Mucosa of descending colon (tissue), 3 donors: ENCODE results near the gene KLHL35. TPM values are rescaled to one million over a fixed set of nuclear protein-coding genes. Genes with fewer than 3 reads are reported as not detected.

ENCODE experiments used
- ATAC-seq: fragments of 200-7000 bp; cut with Tn5 transposase; one replicate; pipeline ENCODE4 v1.9.1; 2020; ENCODE audit warnings: mild to moderate bottlenecking, moderate library complexity
- DNase-seq, 3 donors: peaks; one replicate each; pipeline ENCODE4 v3.0.0-alpha.2; 2020
- H3K36me3 ChIP-seq: fragments of 200-600 bp; one replicate; pipeline ENCODE4 v1.8.0; 2021; ENCODE audit warnings: low read depth, mild to moderate bottlenecking
- H3K4me1 ChIP-seq: fragments of 200-600 bp; one replicate; pipeline ENCODE4 v1.8.0; 2021; ENCODE audit warnings: low read depth, mild to moderate bottlenecking
- H3K4me3 ChIP-seq: fragments of 200-600 bp; one replicate; pipeline ENCODE4 v1.8.0; 2021; ENCODE audit warnings: mild to moderate bottlenecking
- H3K9me3 ChIP-seq: fragments of 200-600 bp; one replicate; pipeline ENCODE4 v1.8.0; 2021; ENCODE audit warnings: mild to moderate bottlenecking
- intact Hi-C, 2 donors: fragments of 100-400 bp; cut with DNase I in 1 of 2; cut with micrococcal nuclease in 1 of 2; formaldehyde crosslinking; loops; one replicate each; pipeline versions ENCODE4 v1.11.0 to v1.11.1; 2022; cut with DNase I, micrococcal nuclease
- total RNA-seq, 3 donors: library from RNA; stranded (reverse); fragmentation: NEBNext Ultra II Directional in 2 of 3; extraction: Animal tissue kit (Norgen Biotek cat#: 25700) in 2 of 3; gene quantifications; one replicate each; pipeline versions ENCODE4 v1.2.1 to v1.2.4, GENCODE V29; 2021 to 2023
- TF ChIP-seq, protein P1 (sequence below): fragments of 200-600 bp; IDR thresholded peaks from one replicate; pipeline ENCODE4 v1.8.0; 2022; ENCODE audit warnings: antibody characterized with exemption, mild to moderate bottlenecking
- donor health status: DM: no; HTN: no; CAD: no; lungs with moderate emphysema.
- donor health status: DM: no; HTN: no; CAD: no.
- donor health status: DM: no; HTN: yes; CAD: no.

Gene KLHL35
- total RNA-seq, 3 donors from 2014 or later, result 0.25 to 1.7 (median 0.49) TPM

DNA sequence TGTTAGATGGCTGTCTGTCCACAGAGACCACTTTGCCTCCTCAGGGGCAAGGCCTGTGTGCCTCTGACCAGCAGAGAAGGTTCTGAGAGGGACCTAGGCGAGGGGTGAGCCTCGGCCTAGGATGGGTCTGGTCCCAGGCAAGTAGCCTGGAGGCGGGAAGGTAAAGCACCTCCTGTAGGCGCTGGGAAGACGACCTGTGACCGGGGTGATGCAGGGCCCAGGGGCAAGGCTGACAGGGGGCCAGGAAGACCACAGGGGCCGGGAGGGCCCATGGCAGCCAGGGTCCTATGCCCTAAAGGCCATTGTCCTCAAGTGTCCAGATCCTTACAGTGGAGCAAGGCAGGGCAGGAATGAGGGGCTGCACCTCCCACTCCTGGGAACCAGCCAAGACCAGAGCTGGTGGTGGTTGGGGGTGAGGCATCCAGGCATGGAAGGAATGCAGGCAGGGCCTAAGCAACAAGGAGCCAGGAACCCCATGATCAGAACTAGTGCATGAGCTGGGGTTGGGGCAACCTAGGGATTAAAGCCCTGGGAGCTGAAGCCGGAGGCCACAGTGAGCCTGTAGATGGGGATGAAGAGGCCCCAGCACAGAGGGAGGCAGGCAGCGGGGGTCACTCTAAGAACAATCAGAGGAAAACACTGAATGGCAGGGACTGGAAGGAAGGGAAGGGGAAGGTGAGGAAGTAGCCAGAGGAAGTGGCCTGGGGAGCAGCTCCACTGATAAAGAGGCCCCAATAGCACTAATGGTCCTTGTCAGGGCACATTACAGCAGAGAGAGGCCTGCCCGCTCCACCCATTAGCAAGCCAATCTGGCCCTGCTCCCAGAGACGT is 32.9 kb upstream of the KLHL35 start:
- ATAC-seq, result no peak
- TF ChIP-seq, protein P1, sequence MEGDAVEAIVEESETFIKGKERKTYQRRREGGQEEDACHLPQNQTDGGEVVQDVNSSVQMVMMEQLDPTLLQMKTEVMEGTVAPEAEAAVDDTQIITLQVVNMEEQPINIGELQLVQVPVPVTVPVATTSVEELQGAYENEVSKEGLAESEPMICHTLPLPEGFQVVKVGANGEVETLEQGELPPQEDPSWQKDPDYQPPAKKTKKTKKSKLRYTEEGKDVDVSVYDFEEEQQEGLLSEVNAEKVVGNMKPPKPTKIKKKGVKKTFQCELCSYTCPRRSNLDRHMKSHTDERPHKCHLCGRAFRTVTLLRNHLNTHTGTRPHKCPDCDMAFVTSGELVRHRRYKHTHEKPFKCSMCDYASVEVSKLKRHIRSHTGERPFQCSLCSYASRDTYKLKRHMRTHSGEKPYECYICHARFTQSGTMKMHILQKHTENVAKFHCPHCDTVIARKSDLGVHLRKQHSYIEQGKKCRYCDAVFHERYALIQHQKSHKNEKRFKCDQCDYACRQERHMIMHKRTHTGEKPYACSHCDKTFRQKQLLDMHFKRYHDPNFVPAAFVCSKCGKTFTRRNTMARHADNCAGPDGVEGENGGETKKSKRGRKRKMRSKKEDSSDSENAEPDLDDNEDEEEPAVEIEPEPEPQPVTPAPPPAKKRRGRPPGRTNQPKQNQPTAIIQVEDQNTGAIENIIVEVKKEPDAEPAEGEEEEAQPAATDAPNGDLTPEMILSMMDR, result no peak
- DNase-seq, result no peak
- intact Hi-C loops, result no loop called here
- H3K4me1 ChIP-seq, result no peaks in the 10 kb centered on the region
- no peak overlapping the region for H3K4me3 ChIP-seq
- H3K36me3 ChIP-seq, result no peaks in the 10 kb centered on the region
- no peaks in the 10 kb centered on the region for H3K9me3 ChIP-seq

DNA sequence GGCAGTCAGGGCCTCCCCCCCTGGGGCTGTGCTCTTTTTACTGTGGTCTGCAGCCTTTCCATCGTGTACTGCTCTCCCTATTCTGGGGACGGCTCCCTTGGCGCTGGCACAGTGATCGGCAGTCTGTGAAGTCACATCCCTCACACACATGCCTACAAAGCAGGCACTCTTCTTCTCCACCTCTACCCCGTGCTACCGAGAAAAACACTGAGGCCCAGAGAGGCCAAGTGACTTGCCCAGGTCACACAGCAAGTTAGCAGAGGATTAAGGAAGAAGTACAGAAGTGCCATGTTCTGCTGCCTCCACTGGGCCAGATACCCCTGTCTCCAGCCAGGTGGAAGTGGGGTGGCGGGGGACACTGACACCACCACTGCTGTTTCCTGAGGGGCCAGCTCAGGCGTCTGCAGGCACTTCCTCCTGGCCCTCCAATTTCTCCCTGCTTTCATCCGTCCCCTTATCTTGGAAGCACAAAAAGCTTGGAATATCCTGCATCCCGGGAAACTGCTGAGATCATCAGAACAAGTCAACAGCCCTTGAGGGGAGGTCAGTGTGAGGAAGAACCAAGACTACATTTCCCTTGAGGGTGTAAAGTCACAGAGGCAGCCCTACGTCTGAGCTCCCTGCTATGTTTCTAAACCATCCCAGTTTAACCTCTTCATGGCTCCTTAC is 30.2 kb upstream of the KLHL35 start:
- DNase-seq (peak in 1 of 3 donors; percentile 12), ATAC-seq (no peak)
- TF ChIP-seq, protein P1, result no peak
- intact Hi-C loops, result no loop called here
- Histone ChIP-seq H3K9me3 (no peaks in the 10 kb centered on the region), H3K4me3 (no peak overlapping the region), H3K36me3 (no peaks in the 10 kb centered on the region), H3K4me1 (no peaks in the 10 kb centered on the region)

DNA sequence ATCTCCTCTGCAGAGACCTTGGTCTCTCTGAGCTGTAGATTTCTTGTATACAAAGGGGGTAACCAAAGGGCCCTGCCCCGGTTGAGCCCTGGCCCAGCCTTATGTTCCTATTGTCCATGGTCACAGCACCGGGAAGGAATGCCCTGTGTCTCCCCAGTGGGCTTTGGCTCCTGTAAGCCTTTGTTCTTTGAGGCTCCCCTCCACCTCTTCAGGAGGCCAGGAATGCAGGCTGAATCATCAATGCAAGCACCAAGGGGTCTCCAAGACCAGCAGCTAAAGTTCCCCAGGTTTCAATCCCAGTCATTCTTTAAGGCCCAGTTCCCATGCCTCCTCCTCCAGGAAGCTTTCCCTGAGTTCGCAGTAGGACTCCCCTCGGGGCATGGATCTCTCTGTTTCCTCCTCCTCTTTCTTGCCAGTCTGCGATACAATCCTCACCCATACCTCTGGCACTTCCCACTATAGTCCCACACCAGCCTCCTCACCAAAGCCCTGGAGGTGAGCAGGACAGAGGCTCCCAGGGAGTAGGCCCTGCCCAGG is 29.2 kb upstream of the KLHL35 start:
- TF ChIP-seq, protein P1, result no peak

DNA sequence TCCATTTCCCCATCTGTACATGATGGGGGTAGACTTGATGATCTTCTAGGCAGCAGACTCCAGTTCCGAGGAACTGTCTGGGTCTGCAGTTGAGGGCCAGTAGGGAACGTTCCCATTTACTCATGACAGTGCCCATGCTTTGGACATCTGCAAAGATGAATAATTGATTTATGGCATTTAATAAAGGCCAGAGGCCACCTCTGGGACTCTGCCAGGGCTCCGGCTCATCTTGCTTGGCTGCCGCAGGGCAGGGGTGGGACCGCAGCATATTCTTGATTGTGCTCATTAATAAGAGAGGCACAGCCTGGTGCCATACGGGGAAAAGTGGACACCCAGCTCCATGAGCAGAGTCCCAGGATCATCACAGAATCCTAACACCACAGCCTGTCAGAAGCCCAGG is 28.1 kb upstream of the KLHL35 start:
- H3K4me1 ChIP-seq, result no peaks in the 10 kb centered on the region
- TF ChIP-seq, protein P1, result no peak
- H3K4me3 ChIP-seq, result no peak overlapping the region
- H3K9me3 ChIP-seq, result no peaks in the 10 kb centered on the region
- DNase-seq (peak in 1 of 3 donors; percentile 3), ATAC-seq (no peak)
- intact Hi-C loops, result no loop called here
- H3K36me3 ChIP-seq, result no peaks in the 10 kb centered on the region

More for the DNA sequence above, 29.2 kb upstream of the KLHL35 start:
- no peaks in the 10 kb centered on the region for H3K36me3 ChIP-seq
- DNase-seq (no peak), ATAC-seq (no peak)
- no peaks in the 10 kb centered on the region for H3K4me1 ChIP-seq
- no peaks in the 10 kb centered on the region for H3K9me3 ChIP-seq
- intact Hi-C loops, result no loop called here
- H3K4me3 ChIP-seq, result no peak overlapping the region

DNA sequence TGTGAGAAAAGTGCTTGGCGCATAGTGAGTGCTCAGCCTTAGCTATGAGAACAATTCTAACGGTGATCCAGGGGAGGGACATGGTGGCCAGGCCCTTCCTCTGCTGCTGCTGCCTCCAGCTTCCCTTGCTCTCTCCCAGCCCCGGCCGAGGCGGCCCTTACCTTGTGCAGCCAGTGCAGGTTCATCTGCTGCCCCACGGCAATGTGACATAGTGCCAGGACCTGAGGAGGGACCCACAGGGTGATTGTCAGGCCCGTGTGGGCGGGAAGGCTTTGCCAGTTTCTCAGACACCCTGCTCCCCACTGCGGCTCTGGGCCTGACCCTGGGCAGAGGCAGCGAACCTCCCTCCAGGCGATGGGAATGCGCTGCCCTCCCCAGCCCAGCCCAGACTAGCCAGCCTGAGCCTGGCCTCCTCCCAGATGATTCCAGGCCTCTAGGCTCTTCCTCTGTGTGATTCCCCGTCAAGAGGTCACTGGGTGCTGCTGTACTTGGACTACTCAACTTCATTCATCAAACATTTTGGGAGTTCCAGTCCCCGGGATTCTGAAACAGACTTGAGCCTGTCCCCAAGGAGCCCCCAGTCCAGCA is 23.7 kb upstream of the KLHL35 start:
- ATAC-seq, result no peak
- Histone ChIP-seq H3K9me3 (no peaks in the 10 kb centered on the region), H3K4me1 (no peaks in the 10 kb centered on the region), H3K4me3 (no peak overlapping the region), H3K36me3 (no peaks in the 10 kb centered on the region)
- intact Hi-C loops, result no loop called here
- TF ChIP-seq, protein P1, result no peak
- peak in 1 of 3 donors; percentile 32 for DNase-seq
